ENCODE results near the gene MIAT. TPM values are rescaled to one million over a fixed set of nuclear protein-coding genes. Genes with fewer than 3 reads are reported as not detected.

Gene MIAT
- total and polyA plus RNA-seq, 2 of the 8 experiments (the other 6 are each of a cell fraction or from before 2014, with no cell fraction given), result 27.6 to 36.0 TPM

- H3K9me3 ChIP-seq (ENCODE audit: insufficient read depth in 2 of 2, low read depth in 1 of 2, low read length in 1 of 2), result no peaks in the 10 kb centered on the region
- 0 out of 2 replicates have a peak overlapping the region, but pooled peaks have one; percentile 64 for H2BK20ac ChIP-seq (ENCODE audit: low read length)
- H2AK5ac ChIP-seq (ENCODE audit: low read depth, low read length), result no peak overlapping the region
- H3K4ac ChIP-seq (replicated peaks; ENCODE audit: insufficient read length, low read depth, low read length), result no peak overlapping the region
- peak overlapping the region; percentile 32 for H4K91ac ChIP-seq (replicated peaks; ENCODE audit: insufficient read length, low read length)
- H2BK15ac ChIP-seq (ENCODE audit: low read length), result no peak overlapping the region
- peak overlapping the region; percentile 71 to 82 for H3K4me2 ChIP-seq (ENCODE audit: insufficient read depth in 1 of 2, low read depth in 2 of 2, low read length in 2 of 2)
- peak overlapping the region; percentile 71; the same call in 1 of the 2 replicates for H3K18ac ChIP-seq (ENCODE audit: extremely low read depth, low read length)
- H4K5ac ChIP-seq (ENCODE audit: insufficient read length, low read depth, low read length), result no peak overlapping the region
- peaks cover 0 to 38% of the 10 kb centered on the region in 2 experiments; a peak in 2 of 4 replicates for H3K79me2 ChIP-seq (ENCODE audit: control insufficient read depth in 1 of 2, insufficient read depth in 2 of 2, low read length in 2 of 2)
- H4K8ac ChIP-seq (ENCODE audit: extremely low read depth, insufficient read depth, low read length), result no peak overlapping the region
- no peak overlapping the region for H2AFZ ChIP-seq (ENCODE audit: low read length)
- H3K14ac ChIP-seq (ENCODE audit: insufficient read length), result no peak overlapping the region
- peak overlapping the region; percentile 87 for H2BK120ac ChIP-seq (replicated peaks; ENCODE audit: low read depth, low read length)
- FAIRE-seq (peak; percentile 88), DNase-seq (ENCODE audit: low read depth in 1 of 2, low spot score in 2 of 2) (peak; percentile 85)
- no peaks in the 10 kb centered on the region; a peak in 1 of 7 replicates for H3K27me3 ChIP-seq (replicated peaks in 1 of 4; ENCODE audit: control insufficient read depth in 3 of 4, extremely low read depth in 1 of 4, insufficient read depth in 3 of 4, low read length in 3 of 4)
- 5% methylated on average over 27 of the region's 27 CpGs; no CpG with 5 or more reads in 1 of the 2 experiments for WGBS, 2 experiments (ENCODE audit: extremely low coverage in 1 of 2, insufficient coverage in 1 of 2, insufficient read length in 1 of 2, insufficient replicate concordance in 2 of 2, low coverage in 1 of 2, low lambda C conversion rate in 2 of 2, missing lambda C conversion rate in 1 of 2)
- H3K23me2 ChIP-seq (ENCODE audit: low read depth, low read length), result peaks cover 15% of the 10 kb centered on the region
- H3K36me3 ChIP-seq (ENCODE audit: control insufficient read depth in 2 of 4, insufficient read depth in 4 of 4, low read length in 3 of 4), result peaks cover 3 to 10% (median 7%) of the 10 kb centered on the region in 4 experiments; a peak in 4 of 8 replicates
- H3K23ac ChIP-seq (ENCODE audit: insufficient read length), result no peak overlapping the region
- H3K9ac ChIP-seq (replicated peaks in 1 of 4; ENCODE audit: extremely low read depth in 1 of 4, low read depth in 3 of 4, low read length in 3 of 4), result peak overlapping the region in 2 of 4 experiments; percentile 25 to 39; a peak in 4 of 7 replicates
- peak overlapping the region; percentile 61; the same call in 1 of the 2 replicates for H2BK5ac ChIP-seq (ENCODE audit: low read depth, low read length)
- peaks cover 10 to 21% (median 13%) of the 10 kb centered on the region in 4 experiments for H3K4me1 ChIP-seq (replicated peaks in 1 of 4; ENCODE audit: control insufficient read depth in 3 of 4, insufficient read depth in 4 of 4, low read length in 3 of 4)
- 0 out of 2 replicates have a peak, but pooled peaks cover 3% of the 10 kb centered on the region for H3K79me1 ChIP-seq (ENCODE audit: low read depth, low read length)
- CTCF ChIA-PET (ENCODE audit: partially characterized antibody), result no interaction called here
- peak overlapping the region; percentile 71 to 96 (median 82) for H3K4me3 ChIP-seq (ENCODE audit: extremely low read depth in 1 of 4, insufficient read depth in 2 of 4, low read depth in 3 of 4, low read length in 4 of 4)
- H3K27ac ChIP-seq (ENCODE audit: low read depth, low read length), result peak overlapping the region; percentile 46; the same call in 1 of the 2 replicates
- no peaks in the 10 kb centered on the region for H4K20me1 ChIP-seq (replicated peaks in 1 of 2; ENCODE audit: control insufficient read depth in 1 of 2, insufficient read depth in 2 of 2, low read length in 2 of 2)
- peak overlapping the region; percentile 31; the same call in 1 of the 2 replicates for H2BK12ac ChIP-seq (ENCODE audit: low read depth, low read length)
- no peak overlapping the region for H3K56ac ChIP-seq (replicated peaks; ENCODE audit: insufficient read length, low read depth, low read length)
- POLR2A ChIA-PET (ENCODE audit: partially characterized antibody), result interaction anchor here (0.6 to 7.9 kb wide), 7 partner anchors 9 to 269 kb away, joined by 3 to 43 read pairs (median 5); no protein-coding TSS in a partner anchor
- no peak for TF ChIP-seq TEAD4 (IDR thresholded peaks at IDR 0.05; ENCODE audit: low read depth, low read length)
- TF ChIP-seq TCF12 (IDR thresholded peaks at IDR 0.05; ENCODE audit: low read depth, low read length), result peak; percentile 62; the same call in 1 of the 2 replicates
- peak; percentile 60 for TF ChIP-seq ATF3 (IDR thresholded peaks at IDR 0.05; ENCODE audit: insufficient read depth, low read depth, low read length)
- peak; percentile 9; the same call in 1 of the 2 replicates for TF ChIP-seq E2F6 (IDR thresholded peaks at IDR 0.05)
- TF ChIP-seq FOSL1 (IDR thresholded peaks at IDR 0.05; ENCODE audit: insufficient read depth, low read depth, low read length), result no peak
- TF ChIP-seq CTCF (IDR thresholded peaks at IDR 0.05; ENCODE audit: control extremely low read depth in 1 of 3, insufficient read depth in 1 of 3, low read depth in 1 of 3, low read length in 3 of 3), result no peak
Observed at GRCh38 chr22:26658671-26659478, 1.5 kb downstream of the MIAT start.

Measured in H1 (cell line).